HepG2 (cell line): ENCODE measurements around the gene PCGF2. TPM values are rescaled to one million over a fixed set of nuclear protein-coding genes. Genes with fewer than 3 reads are reported as not detected.
A peak's percentile ranks its signal among the peaks of the same experiment; 100 is the strongest.

Experiments used
- CCDC6 ChIP-seq: sonication (generic); formaldehyde crosslinking; IDR thresholded peaks from 2 replicates; pipeline ENCODE4 v1.8.1; 2022; ENCODE audit warnings: mild to moderate bottlenecking, missing genetic modification reagents, moderate library complexity
- EP300 ChIP-seq, 3 experiments: sonication (generic) in 1 of 3; formaldehyde crosslinking in 1 of 3; IDR thresholded peaks; 2 replicates each; pipeline versions ENCODE4 v1.5.1 to v1.6.1; 2011 to 2020; ENCODE audit warnings: low read depth in 2 of 3, low read length in 2 of 3, borderline replicate concordance in 1 of 3, improper control_type of control experiment in 1 of 3, mild to moderate bottlenecking in 1 of 3, missing genetic modification reagents in 1 of 3, moderate library complexity in 1 of 3
- FOXC1 ChIP-seq: sonication (generic); formaldehyde crosslinking; IDR thresholded peaks from 2 replicates; pipeline ENCODE4 v1.8.0; 2022; ENCODE audit warnings: mild to moderate bottlenecking, missing genetic modification reagents, borderline replicate concordance
- JDP2 ChIP-seq: sonication (generic); formaldehyde crosslinking; IDR thresholded peaks from 2 replicates; pipeline ENCODE4 v1.8.1; 2022; ENCODE audit warnings: missing genetic modification reagents, borderline replicate concordance
- KLF12 ChIP-seq: sonication (generic); formaldehyde crosslinking; IDR thresholded peaks from 2 replicates; pipeline ENCODE4 v1.4.0; 2020; ENCODE audit warnings: missing genetic modification reagents, borderline replicate concordance
- NCOR1 ChIP-seq: fragments of 200-600 bp; sonication (generic); IDR thresholded peaks from 2 replicates; pipeline ENCODE4 v1.7.0; 2017; ENCODE audit warnings: antibody characterized with exemption, low read length, borderline replicate concordance
- NFYB ChIP-seq: sonication (generic); formaldehyde crosslinking; IDR thresholded peaks from 2 replicates; pipeline ENCODE4 v1.4.0; 2020; ENCODE audit warnings: missing genetic modification reagents
- RARA ChIP-seq: IDR thresholded peaks from 2 replicates; pipeline ENCODE4 v1.6.1; 2016; ENCODE audit warnings: missing genetic modification reagents, missing compliant biosample characterization
- RBAK ChIP-seq: sonication (generic); formaldehyde crosslinking; IDR thresholded peaks from 2 replicates; pipeline ENCODE4 v1.5.1; 2020; ENCODE audit warnings: mild to moderate bottlenecking, missing genetic modification reagents
- RELA ChIP-seq: sonication (generic); formaldehyde crosslinking; IDR thresholded peaks from 2 replicates; pipeline ENCODE4 v1.4.0; 2020; ENCODE audit warnings: missing genetic modification reagents
- SNRNP70 ChIP-seq: fragments of 200-400 bp; formaldehyde crosslinking; IDR thresholded peaks from 2 replicates; pipeline ENCODE4 v1.6.1; 2017; ENCODE audit warnings: mild to moderate bottlenecking, low read depth, low read length, moderate library complexity
- SPEN ChIP-seq: sonication (generic); formaldehyde crosslinking; IDR thresholded peaks from 2 replicates; pipeline ENCODE4 v1.5.1; 2020; ENCODE audit warnings: low read depth, mild to moderate bottlenecking, missing genetic modification reagents
- STAT5B ChIP-seq: sonication (generic); formaldehyde crosslinking; IDR thresholded peaks from 2 replicates; pipeline ENCODE4 v1.4.0; 2020; ENCODE audit warnings: missing genetic modification reagents
- U2AF2 ChIP-seq: fragments of 200-400 bp; formaldehyde crosslinking; IDR thresholded peaks from 2 replicates; pipeline ENCODE4 v1.6.1; 2017; ENCODE audit warnings: low read depth, mild to moderate bottlenecking, low read length
- ZFP36 ChIP-seq: fragments of 150-350 bp; IDR thresholded peaks from 2 replicates; pipeline ENCODE4 v1.6.1; 2018; ENCODE audit warnings: borderline replicate concordance, low read length, low read depth; ENCODE audit not compliant: partially characterized antibody
- ZNF207 ChIP-seq: fragments of 450-650 bp; IDR thresholded peaks from 2 replicates; pipeline ENCODE4 v1.6.1; 2016; ENCODE audit warnings: antibody characterized with exemption, borderline replicate concordance
- ZNF292 ChIP-seq: sonication (generic); formaldehyde crosslinking; IDR thresholded peaks from 2 replicates; pipeline ENCODE4 v1.8.1; 2022; ENCODE audit warnings: mild to moderate bottlenecking, low read depth, missing genetic modification reagents, borderline replicate concordance
- ZNF343 ChIP-seq: sonication (generic); formaldehyde crosslinking; IDR thresholded peaks from 2 replicates; pipeline ENCODE4 v1.4.0; 2020; ENCODE audit warnings: mild to moderate bottlenecking, missing genetic modification reagents
- ZNF441 ChIP-seq: sonication (generic); formaldehyde crosslinking; IDR thresholded peaks from 2 replicates; pipeline ENCODE4 v1.7.0; 2021; ENCODE audit warnings: missing genetic modification reagents, borderline replicate concordance
- polyA plus RNA-seq, 8 experiments: library from polyadenylated mRNA; depleted of rRNA in 3 of 8; stranded (reverse) in 7 of 8; unstranded in 1 of 8; fragments of >200 nt; fragmentation: Illumina TruSeq in 4 of 8; extraction: Trizol in 4 of 8; gene quantifications; 2 replicates each; pipeline versions ENCODE4 v1.2.1 to v1.2.3, GENCODE V29; 2011 to 2016; ENCODE audit warnings: low read depth in 4 of 8, missing spikeins in 1 of 8, mixed read lengths in 1 of 8; ENCODE audit not compliant: insufficient read depth in 1 of 8
- total RNA-seq, 5 experiments: library from RNA; depleted of rRNA; stranded (reverse); fragments of >200 nt; fragmentation: Illumina TruSeq; extraction: Trizol; gene quantifications; 2 replicates each; pipeline ENCODE4 v1.2.3, GENCODE V29; 2016; ENCODE audit warnings: low read depth in 1 of 5
- TF ChIP-seq, protein P1 (sequence below): sonication (generic); formaldehyde crosslinking; IDR thresholded peaks from 2 replicates; pipeline ENCODE4 v1.5.1; 2020; ENCODE audit warnings: missing genetic modification reagents, mild to moderate bottlenecking, borderline replicate concordance
- TF ChIP-seq, protein P2 (sequence below): sonication (generic); formaldehyde crosslinking; IDR thresholded peaks from 2 replicates; pipeline ENCODE4 v1.5.0; 2020; ENCODE audit warnings: missing genetic modification reagents
- TF ChIP-seq, protein P3 (sequence below): sonication (generic); formaldehyde crosslinking; IDR thresholded peaks from 2 replicates; pipeline ENCODE4 v1.4.0; 2020; ENCODE audit warnings: missing genetic modification reagents, mild to moderate bottlenecking, borderline replicate concordance
- TF ChIP-seq, protein P4 (sequence below): sonication (generic); formaldehyde crosslinking; IDR thresholded peaks from 2 replicates; pipeline ENCODE4 v1.4.0; 2020; ENCODE audit warnings: missing genetic modification reagents

Gene PCGF2
- total and polyA plus RNA-seq, 2 of the 13 experiments (the other 11 are each of a cell fraction or from before 2014, with no cell fraction given) = 11.6 to 29.4 TPM

DNA sequence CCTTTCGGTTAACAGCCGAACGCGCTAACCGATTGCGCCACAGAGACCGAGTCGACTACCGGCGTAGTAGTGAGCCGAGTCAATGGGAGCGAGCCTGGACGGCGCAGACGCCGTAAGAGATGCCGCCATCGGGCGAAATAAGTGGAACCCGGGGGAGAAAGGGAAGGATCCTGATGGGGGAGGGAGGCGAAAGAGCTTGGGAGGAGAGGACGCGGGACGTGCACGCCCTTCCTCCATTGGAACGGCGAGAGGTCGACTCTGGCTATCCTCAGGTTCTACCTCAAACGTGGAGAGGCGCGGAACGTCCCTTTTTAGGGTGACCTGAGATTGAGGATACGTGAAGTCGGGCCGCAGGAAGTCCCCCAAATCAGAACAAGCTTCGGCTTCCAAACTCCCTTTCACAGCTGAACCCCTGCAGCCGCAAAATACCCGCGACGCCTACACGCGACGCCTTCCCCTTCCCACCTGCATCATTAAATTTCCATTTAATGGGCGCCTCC is 3.7 kb upstream of the PCGF2 start (continued):
- TF ChIP-seq, protein P1, sequence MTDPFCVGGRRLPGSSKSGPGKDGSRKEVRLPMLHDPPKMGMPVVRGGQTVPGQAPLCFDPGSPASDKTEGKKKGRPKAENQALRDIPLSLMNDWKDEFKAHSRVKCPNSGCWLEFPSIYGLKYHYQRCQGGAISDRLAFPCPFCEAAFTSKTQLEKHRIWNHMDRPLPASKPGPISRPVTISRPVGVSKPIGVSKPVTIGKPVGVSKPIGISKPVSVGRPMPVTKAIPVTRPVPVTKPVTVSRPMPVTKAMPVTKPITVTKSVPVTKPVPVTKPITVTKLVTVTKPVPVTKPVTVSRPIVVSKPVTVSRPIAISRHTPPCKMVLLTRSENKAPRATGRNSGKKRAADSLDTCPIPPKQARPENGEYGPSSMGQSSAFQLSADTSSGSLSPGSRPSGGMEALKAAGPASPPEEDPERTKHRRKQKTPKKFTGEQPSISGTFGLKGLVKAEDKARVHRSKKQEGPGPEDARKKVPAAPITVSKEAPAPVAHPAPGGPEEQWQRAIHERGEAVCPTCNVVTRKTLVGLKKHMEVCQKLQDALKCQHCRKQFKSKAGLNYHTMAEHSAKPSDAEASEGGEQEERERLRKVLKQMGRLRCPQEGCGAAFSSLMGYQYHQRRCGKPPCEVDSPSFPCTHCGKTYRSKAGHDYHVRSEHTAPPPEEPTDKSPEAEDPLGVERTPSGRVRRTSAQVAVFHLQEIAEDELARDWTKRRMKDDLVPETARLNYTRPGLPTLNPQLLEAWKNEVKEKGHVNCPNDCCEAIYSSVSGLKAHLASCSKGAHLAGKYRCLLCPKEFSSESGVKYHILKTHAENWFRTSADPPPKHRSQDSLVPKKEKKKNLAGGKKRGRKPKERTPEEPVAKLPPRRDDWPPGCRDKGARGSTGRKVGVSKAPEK (CRISPR knock-in tag) = no peak
- TF ChIP-seq RELA (CRISPR knock-in tag) (peak; percentile 88; the same call in 1 of the 2 replicates), FOXC1 (CRISPR knock-in tag) (peak; percentile 73; the same call in 1 of the 2 replicates), SPEN (CRISPR knock-in tag) (no peak), ZNF441 (CRISPR knock-in tag) (peak; percentile 24; the same call in 1 of the 2 replicates), ZNF343 (CRISPR knock-in tag) (no peak), NCOR1 (no peak; the same call in 1 of the 2 replicates), EP300 (IDR thresholded peaks at IDR 0.05; ENCODE audit: low read depth in 2 of 2, low read length in 2 of 2) (peak in 1 of 2 experiments; percentile 44; a peak in 1 of 4 replicates), EP300 (CRISPR knock-in tag; IDR thresholded peaks at IDR 0.05; ENCODE audit: borderline replicate concordance) (no peak; the same call in 1 of the 2 replicates), RARA (CRISPR knock-in tag) (peak; percentile 59), ZNF207 (no peak), KLF12 (CRISPR knock-in tag) (no peak), CCDC6 (CRISPR knock-in tag) (peak; percentile 76), SNRNP70 (no peak), NFYB (no peak), STAT5B (CRISPR knock-in tag) (peak; percentile 63; the same call in 1 of the 2 replicates), JDP2 (CRISPR knock-in tag) (no peak; the same call in 1 of the 2 replicates), ZNF292 (CRISPR knock-in tag) (no peak), RBAK (CRISPR knock-in tag) (no peak), U2AF2 (no peak), ZFP36 (peak; percentile 48)
- TF ChIP-seq, protein P2, sequence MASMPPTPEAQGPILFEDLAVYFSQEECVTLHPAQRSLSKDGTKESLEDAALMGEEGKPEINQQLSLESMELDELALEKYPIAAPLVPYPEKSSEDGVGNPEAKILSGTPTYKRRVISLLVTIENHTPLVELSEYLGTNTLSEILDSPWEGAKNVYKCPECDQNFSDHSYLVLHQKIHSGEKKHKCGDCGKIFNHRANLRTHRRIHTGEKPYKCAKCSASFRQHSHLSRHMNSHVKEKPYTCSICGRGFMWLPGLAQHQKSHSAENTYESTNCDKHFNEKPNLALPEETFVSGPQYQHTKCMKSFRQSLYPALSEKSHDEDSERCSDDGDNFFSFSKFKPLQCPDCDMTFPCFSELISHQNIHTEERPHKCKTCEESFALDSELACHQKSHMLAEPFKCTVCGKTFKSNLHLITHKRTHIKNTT = 0 out of 2 replicates have a peak, but pooled peaks have one; percentile 68
- TF ChIP-seq, protein P3, sequence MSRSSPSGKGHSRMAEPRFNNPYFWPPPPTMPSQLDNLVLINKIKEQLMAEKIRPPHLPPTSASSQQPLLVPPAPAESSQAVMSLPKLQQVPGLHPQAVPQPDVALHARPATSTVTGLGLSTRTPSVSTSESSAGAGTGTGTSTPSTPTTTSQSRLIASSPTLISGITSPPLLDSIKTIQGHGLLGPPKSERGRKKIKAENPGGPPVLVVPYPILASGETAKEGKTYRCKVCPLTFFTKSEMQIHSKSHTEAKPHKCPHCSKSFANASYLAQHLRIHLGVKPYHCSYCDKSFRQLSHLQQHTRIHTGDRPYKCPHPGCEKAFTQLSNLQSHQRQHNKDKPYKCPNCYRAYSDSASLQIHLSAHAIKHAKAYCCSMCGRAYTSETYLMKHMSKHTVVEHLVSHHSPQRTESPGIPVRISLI (CRISPR knock-in tag) = peak; percentile 98; the same call in 1 of the 2 replicates
- TF ChIP-seq, protein P4, sequence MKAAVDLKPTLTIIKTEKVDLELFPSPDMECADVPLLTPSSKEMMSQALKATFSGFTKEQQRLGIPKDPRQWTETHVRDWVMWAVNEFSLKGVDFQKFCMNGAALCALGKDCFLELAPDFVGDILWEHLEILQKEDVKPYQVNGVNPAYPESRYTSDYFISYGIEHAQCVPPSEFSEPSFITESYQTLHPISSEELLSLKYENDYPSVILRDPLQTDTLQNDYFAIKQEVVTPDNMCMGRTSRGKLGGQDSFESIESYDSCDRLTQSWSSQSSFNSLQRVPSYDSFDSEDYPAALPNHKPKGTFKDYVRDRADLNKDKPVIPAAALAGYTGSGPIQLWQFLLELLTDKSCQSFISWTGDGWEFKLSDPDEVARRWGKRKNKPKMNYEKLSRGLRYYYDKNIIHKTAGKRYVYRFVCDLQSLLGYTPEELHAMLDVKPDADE (CRISPR knock-in tag) = no peak
